ENCODE results near the gene ALK.

The ALK gene

GRCh38 chr2:29332540-29332939, 588.8 kb downstream of the ALK start:
- Histone ChIP-seq H3K4me1 (ENCODE audit: control insufficient read depth, insufficient read depth, low read length) (peaks cover 8% of the 10 kb centered on the region), H3K27ac (ENCODE audit: low read depth, low read length) (no peak overlapping the region), H3K27me3 (ENCODE audit: control insufficient read depth, insufficient read depth, low read length) (no peaks in the 10 kb centered on the region), H3K4me3 (ENCODE audit: low read depth, low read length) (no peak overlapping the region), H3K9ac (ENCODE audit: low read length) (no peak overlapping the region), H3K36me3 (ENCODE audit: control insufficient read depth, insufficient read depth, low read length) (no peaks in the 10 kb centered on the region), H3K9me3 (ENCODE audit: control insufficient read depth, insufficient read depth, low read depth, low read length) (no peaks in the 10 kb centered on the region)

GRCh38 chr2:29329899-29330298, 591.5 kb downstream of the ALK start:
- H3K4me3 ChIP-seq (ENCODE audit: low read depth, low read length) = no peak overlapping the region
- peaks cover 2% of the 10 kb centered on the region; the same call in 1 of the 2 replicates for H3K4me1 ChIP-seq (ENCODE audit: control insufficient read depth, insufficient read depth, low read length)
- no peaks in the 10 kb centered on the region for H3K36me3 ChIP-seq (ENCODE audit: control insufficient read depth, insufficient read depth, low read length)
- no peaks in the 10 kb centered on the region for H3K9me3 ChIP-seq (ENCODE audit: control insufficient read depth, insufficient read depth, low read depth, low read length)
- H3K27me3 ChIP-seq (ENCODE audit: control insufficient read depth, insufficient read depth, low read length) = no peaks in the 10 kb centered on the region
- H3K9ac ChIP-seq (ENCODE audit: low read length) = no peak overlapping the region
- no peak overlapping the region for H3K27ac ChIP-seq (ENCODE audit: low read depth, low read length)

GRCh38 chr2:29326926-29327325, 594.5 kb downstream of the ALK start:
- Histone ChIP-seq H3K4me3 (ENCODE audit: low read depth, low read length) (no peak overlapping the region), H3K36me3 (ENCODE audit: control insufficient read depth, insufficient read depth, low read length) (no peaks in the 10 kb centered on the region), H3K4me1 (ENCODE audit: control insufficient read depth, insufficient read depth, low read length) (no peaks in the 10 kb centered on the region), H3K27ac (ENCODE audit: low read depth, low read length) (no peak overlapping the region), H3K9me3 (ENCODE audit: control insufficient read depth, insufficient read depth, low read depth, low read length) (no peaks in the 10 kb centered on the region), H3K9ac (ENCODE audit: low read length) (no peak overlapping the region), H3K27me3 (ENCODE audit: control insufficient read depth, insufficient read depth, low read length) (no peaks in the 10 kb centered on the region)

- H3K4me3 ChIP-seq (ENCODE audit: low read depth, low read length) = no peak overlapping the region
- no peaks in the 10 kb centered on the region for H3K36me3 ChIP-seq (ENCODE audit: control insufficient read depth, insufficient read depth, low read length)
- no peak overlapping the region for H3K27ac ChIP-seq (ENCODE audit: low read depth, low read length)
- H3K4me1 ChIP-seq (ENCODE audit: control insufficient read depth, insufficient read depth, low read length) = no peaks in the 10 kb centered on the region
- no peak overlapping the region for H3K9ac ChIP-seq (ENCODE audit: low read length)
- no peaks in the 10 kb centered on the region for H3K27me3 ChIP-seq (ENCODE audit: control insufficient read depth, insufficient read depth, low read length)
- no peaks in the 10 kb centered on the region for H3K9me3 ChIP-seq (ENCODE audit: control insufficient read depth, insufficient read depth, low read depth, low read length)
Measured at GRCh38 chr2:29325544-29325943, 595.8 kb downstream of the ALK start.

GRCh38 chr2:29323961-29324360, 597.4 kb downstream of the ALK start:
- Histone ChIP-seq H3K27me3 (ENCODE audit: control insufficient read depth, insufficient read depth, low read length) (no peaks in the 10 kb centered on the region), H3K27ac (ENCODE audit: low read depth, low read length) (no peak overlapping the region), H3K4me3 (ENCODE audit: low read depth, low read length) (no peak overlapping the region), H3K9me3 (ENCODE audit: control insufficient read depth, insufficient read depth, low read depth, low read length) (no peaks in the 10 kb centered on the region), H3K36me3 (ENCODE audit: control insufficient read depth, insufficient read depth, low read length) (no peaks in the 10 kb centered on the region), H3K4me1 (ENCODE audit: control insufficient read depth, insufficient read depth, low read length) (no peaks in the 10 kb centered on the region), H3K9ac (ENCODE audit: low read length) (no peak overlapping the region)

- Histone ChIP-seq H3K9me3 (ENCODE audit: control insufficient read depth, insufficient read depth, low read depth, low read length) (no peaks in the 10 kb centered on the region), H3K27ac (ENCODE audit: low read depth, low read length) (no peak overlapping the region), H3K27me3 (ENCODE audit: control insufficient read depth, insufficient read depth, low read length) (no peaks in the 10 kb centered on the region), H3K4me3 (ENCODE audit: low read depth, low read length) (no peak overlapping the region), H3K9ac (ENCODE audit: low read length) (no peak overlapping the region), H3K36me3 (ENCODE audit: control insufficient read depth, insufficient read depth, low read length) (no peaks in the 10 kb centered on the region), H3K4me1 (ENCODE audit: control insufficient read depth, insufficient read depth, low read length) (no peaks in the 10 kb centered on the region)
Measured at GRCh38 chr2:29323301-29323700, 598.1 kb downstream of the ALK start.

- no peaks in the 10 kb centered on the region for H3K4me1 ChIP-seq (ENCODE audit: control insufficient read depth, insufficient read depth, low read length)
- H3K27ac ChIP-seq (ENCODE audit: low read depth, low read length) = no peak overlapping the region
- H3K27me3 ChIP-seq (ENCODE audit: control insufficient read depth, insufficient read depth, low read length) = no peaks in the 10 kb centered on the region
- no peak overlapping the region for H3K9ac ChIP-seq (ENCODE audit: low read length)
- no peaks in the 10 kb centered on the region for H3K36me3 ChIP-seq (ENCODE audit: control insufficient read depth, insufficient read depth, low read length)
- H3K9me3 ChIP-seq (ENCODE audit: control insufficient read depth, insufficient read depth, low read depth, low read length) = no peaks in the 10 kb centered on the region
- H3K4me3 ChIP-seq (ENCODE audit: low read depth, low read length) = no peak overlapping the region
Measured at GRCh38 chr2:29322011-29322410, 599.4 kb downstream of the ALK start.

GRCh38 chr2:29317801-29318485, 603.4 kb downstream of the ALK start:
- H3K27me3 ChIP-seq (ENCODE audit: control insufficient read depth, insufficient read depth, low read length) = no peaks in the 10 kb centered on the region
- H3K9ac ChIP-seq (ENCODE audit: low read length) = no peak overlapping the region
- no peak overlapping the region for H3K27ac ChIP-seq (ENCODE audit: low read depth, low read length)
- no peaks in the 10 kb centered on the region for H3K9me3 ChIP-seq (ENCODE audit: control insufficient read depth, insufficient read depth, low read depth, low read length)
- no peak overlapping the region for H3K4me3 ChIP-seq (ENCODE audit: low read depth, low read length)
- no peaks in the 10 kb centered on the region for H3K36me3 ChIP-seq (ENCODE audit: control insufficient read depth, insufficient read depth, low read length)
- H3K4me1 ChIP-seq (ENCODE audit: control insufficient read depth, insufficient read depth, low read length) = peaks cover 15% of the 10 kb centered on the region

- Histone ChIP-seq H3K9me3 (ENCODE audit: control insufficient read depth, insufficient read depth, low read depth, low read length) (no peaks in the 10 kb centered on the region), H3K27me3 (ENCODE audit: control insufficient read depth, insufficient read depth, low read length) (no peaks in the 10 kb centered on the region), H3K4me3 (ENCODE audit: low read depth, low read length) (no peak overlapping the region), H3K27ac (ENCODE audit: low read depth, low read length) (no peak overlapping the region), H3K4me1 (ENCODE audit: control insufficient read depth, insufficient read depth, low read length) (peaks cover 15% of the 10 kb centered on the region), H3K9ac (ENCODE audit: low read length) (no peak overlapping the region), H3K36me3 (ENCODE audit: control insufficient read depth, insufficient read depth, low read length) (no peaks in the 10 kb centered on the region)
Measured at GRCh38 chr2:29317077-29317517, 604.3 kb downstream of the ALK start.

- Histone ChIP-seq H3K36me3 (ENCODE audit: control insufficient read depth, insufficient read depth, low read length) (no peaks in the 10 kb centered on the region), H3K27ac (ENCODE audit: low read depth, low read length) (no peak overlapping the region), H3K9ac (ENCODE audit: low read length) (no peak overlapping the region), H3K27me3 (ENCODE audit: control insufficient read depth, insufficient read depth, low read length) (no peaks in the 10 kb centered on the region), H3K4me1 (ENCODE audit: control insufficient read depth, insufficient read depth, low read length) (peaks cover 15% of the 10 kb centered on the region), H3K4me3 (ENCODE audit: low read depth, low read length) (no peak overlapping the region), H3K9me3 (ENCODE audit: control insufficient read depth, insufficient read depth, low read depth, low read length) (no peaks in the 10 kb centered on the region)
Measured at GRCh38 chr2:29314816-29315571, 606.4 kb downstream of the ALK start.

GRCh38 chr2:29311458-29311857, 609.9 kb downstream of the ALK start:
- Histone ChIP-seq H3K27me3 (ENCODE audit: control insufficient read depth, insufficient read depth, low read length) (no peaks in the 10 kb centered on the region), H3K36me3 (ENCODE audit: control insufficient read depth, insufficient read depth, low read length) (no peaks in the 10 kb centered on the region), H3K4me1 (ENCODE audit: control insufficient read depth, insufficient read depth, low read length) (peaks cover 15% of the 10 kb centered on the region), H3K9ac (ENCODE audit: low read length) (no peak overlapping the region), H3K9me3 (ENCODE audit: control insufficient read depth, insufficient read depth, low read depth, low read length) (no peaks in the 10 kb centered on the region), H3K27ac (ENCODE audit: low read depth, low read length) (no peak overlapping the region), H3K4me3 (ENCODE audit: low read depth, low read length) (no peak overlapping the region)

Measured in HUES6 (cell line).